GM12878 (cell line): ENCODE measurements around the gene IL4I1. TPM values are rescaled to one million over a fixed set of nuclear protein-coding genes. Genes with fewer than 3 reads are reported as not detected.

Source experiments
- ATF3 ChIP-seq: IDR thresholded peaks from 2 replicates; pipeline ENCODE4 v1.6.1; 2011; ENCODE audit warnings: low read depth, mild to moderate bottlenecking, low read length, moderate library complexity, borderline replicate concordance; ENCODE audit errors: extremely low read depth
- CBFB ChIP-seq: IDR thresholded peaks from 2 replicates; pipeline ENCODE4 v1.6.1; 2016; ENCODE audit warnings: antibody characterized with exemption, low read depth
- CBX3 ChIP-seq: fragments of 200-600 bp; sonication (generic); IDR thresholded peaks from 2 replicates; pipeline ENCODE4 v1.6.1; 2016; ENCODE audit warnings: low read depth, borderline replicate concordance
- CHD4 ChIP-seq: fragments of 200-600 bp; sonication (generic); IDR thresholded peaks from 2 replicates; pipeline ENCODE4 v1.6.1; 2016; ENCODE audit warnings: mild to moderate bottlenecking
- CUX1 ChIP-seq: IDR thresholded peaks from 2 replicates; pipeline ENCODE4 v1.6.1; 2012; ENCODE audit warnings: improper control_type of control experiment, low read depth, low read length; ENCODE audit not compliant: insufficient replicate concordance
- IRF3 ChIP-seq: fragments of 450-650 bp; IDR thresholded peaks from 2 replicates; pipeline ENCODE4 v1.6.1; 2014; ENCODE audit warnings: mild to moderate bottlenecking
- KAT2A ChIP-seq: conservative IDR thresholded peaks from 2 replicates; pipeline ENCODE4 v1.6.1; 2011; ENCODE audit warnings: low read depth, low read length; ENCODE audit not compliant: control insufficient read depth
- MLLT1 ChIP-seq: fragments of 450-650 bp; IDR thresholded peaks from 2 replicates; pipeline ENCODE4 v1.6.1; 2016; ENCODE audit warnings: mild to moderate bottlenecking
- POLR2A ChIP-seq: IDR thresholded peaks from 2 replicates; pipeline ENCODE4 v1.6.1; 2011; ENCODE audit warnings: low read depth, mild to moderate bottlenecking, low read length
- RB1 ChIP-seq: fragments of 450-650 bp; formaldehyde crosslinking; IDR thresholded peaks from 2 replicates; pipeline ENCODE4 v1.6.1; 2017; ENCODE audit warnings: mild to moderate bottlenecking, borderline replicate concordance
- RELB ChIP-seq: fragments of 450-650 bp; IDR thresholded peaks from 2 replicates; pipeline ENCODE4 v1.6.1; 2017; ENCODE audit warnings: low read depth, mild to moderate bottlenecking, moderate library complexity
- STAT3 ChIP-seq: IDR thresholded peaks from 2 replicates; pipeline ENCODE4 v1.6.1; 2011; ENCODE audit warnings: low read depth, low read length, improper control_type of control experiment
- polyA plus RNA-seq, 11 experiments: library from polyadenylated mRNA; depleted of rRNA in 4 of 11; unstranded in 6 of 11; stranded (reverse) in 5 of 11; fragments of >200 nt; fragmentation: Nextera tagmentation in 4 of 11; fragmentation: Illumina TruSeq in 1 of 11; extraction: Ambion mirVana in 4 of 11; extraction: Trizol in 1 of 11; gene quantifications; 1 replicate in 1 of 11; 2 replicates in 10 of 11; pipeline versions ENCODE4 v1.2.1 to v1.2.3, GENCODE V29; 2011 to 2016; ENCODE audit warnings: inconsistent platforms in 2 of 11, missing spikeins in 2 of 11, low read depth in 1 of 11
- total RNA-seq, 4 experiments: library from RNA; depleted of rRNA in 3 of 4; stranded (reverse); fragments of >200 nt in 3 of 4; fragmentation: Illumina TruSeq in 1 of 4; extraction: Trizol in 1 of 4; gene quantifications; 2 replicates each; pipeline versions ENCODE4 v1.2.1 to v1.2.3, GENCODE V29; 2013 to 2021
- TF ChIP-seq, protein P1 (sequence below), 3 experiments: IDR thresholded peaks in 2 of 3; conservative IDR thresholded peaks in 1 of 3; 2 replicates each; pipeline ENCODE4 v1.5.1; 2011; ENCODE audit warnings: low read depth in 3 of 3, low read length in 3 of 3, mild to moderate bottlenecking in 3 of 3, control low read depth in 2 of 3, moderate library complexity in 2 of 3, inconsistent platforms in 1 of 3, mixed read lengths in 1 of 3; ENCODE audit not compliant: control insufficient read depth in 2 of 3, insufficient read depth in 1 of 3; ENCODE audit errors: extremely low read depth in 1 of 3

IL4I1 gene
- total and polyA plus RNA-seq, 10 of the 15 experiments (the other 5 are each of a cell fraction or from before 2014, with no cell fraction given), result 0.62 to 83.8 (median 42.8) TPM

- TF ChIP-seq CUX1 (no peak), CBX3 (no peak), KAT2A (no peak), RELB (peak; percentile 51; the same call in 1 of the 2 replicates), POLR2A (no peak), CHD4 (no peak), STAT3 (no peak), MLLT1 (peak; percentile 38; the same call in 1 of the 2 replicates), CBFB (no peak), ATF3 (no peak), IRF3 (no peak), RB1 (no peak)
- TF ChIP-seq, protein P1, sequence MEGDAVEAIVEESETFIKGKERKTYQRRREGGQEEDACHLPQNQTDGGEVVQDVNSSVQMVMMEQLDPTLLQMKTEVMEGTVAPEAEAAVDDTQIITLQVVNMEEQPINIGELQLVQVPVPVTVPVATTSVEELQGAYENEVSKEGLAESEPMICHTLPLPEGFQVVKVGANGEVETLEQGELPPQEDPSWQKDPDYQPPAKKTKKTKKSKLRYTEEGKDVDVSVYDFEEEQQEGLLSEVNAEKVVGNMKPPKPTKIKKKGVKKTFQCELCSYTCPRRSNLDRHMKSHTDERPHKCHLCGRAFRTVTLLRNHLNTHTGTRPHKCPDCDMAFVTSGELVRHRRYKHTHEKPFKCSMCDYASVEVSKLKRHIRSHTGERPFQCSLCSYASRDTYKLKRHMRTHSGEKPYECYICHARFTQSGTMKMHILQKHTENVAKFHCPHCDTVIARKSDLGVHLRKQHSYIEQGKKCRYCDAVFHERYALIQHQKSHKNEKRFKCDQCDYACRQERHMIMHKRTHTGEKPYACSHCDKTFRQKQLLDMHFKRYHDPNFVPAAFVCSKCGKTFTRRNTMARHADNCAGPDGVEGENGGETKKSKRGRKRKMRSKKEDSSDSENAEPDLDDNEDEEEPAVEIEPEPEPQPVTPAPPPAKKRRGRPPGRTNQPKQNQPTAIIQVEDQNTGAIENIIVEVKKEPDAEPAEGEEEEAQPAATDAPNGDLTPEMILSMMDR (IDR thresholded peaks at IDR 0.05 in 2 of 3, conservative IDR thresholded peaks at IDR 0.05 in 1 of 3; ENCODE audit: control insufficient read depth in 2 of 3, extremely low read depth in 1 of 3, insufficient read depth in 1 of 3, low read depth in 3 of 3, low read length in 3 of 3), result peak; percentile 17 to 46 (median 28); a peak in 2 of 6 replicates
These were observed 20.4 kb upstream of the IL4I1 start (continued) for GRCh38 chr19:49916839-49917733.
